NCI-H1694 treated with DMSO at 0.1 percent for 48 hours (cell line): Measurements from ENCODE around the gene ME3.

Experiments
- DNase-seq: peaks from one replicate; lab custom pipeline; 2025; lab: John Stamatoyannopoulos, UW

Gene ME3

GRCh38 chr11:86692746-86693145 is 20.3 kb upstream of the ME3 start:
- DNase-seq, result no peak

- DNase-seq, result no peak
These were observed 19.9 kb upstream of the ME3 start for GRCh38 chr11:86692317-86692716.

GRCh38 chr11:86688398-86689179 is 16.2 kb upstream of the ME3 start:
- no peak for DNase-seq

GRCh38 chr11:86687185-86687778 is 14.9 kb upstream of the ME3 start:
- DNase-seq, result no peak

- DNase-seq, result no peak
These were observed 14.1 kb upstream of the ME3 start for GRCh38 chr11:86686531-86686930.

- DNase-seq, result no peak
These were observed 9.0 kb upstream of the ME3 start for GRCh38 chr11:86681483-86681756.

- no peak for DNase-seq
These were observed 8.5 kb upstream of the ME3 start for GRCh38 chr11:86680716-86681482.

GRCh38 chr11:86678823-86679222 is 6.4 kb upstream of the ME3 start:
- DNase-seq, result no peak

GRCh38 chr11:86678296-86678695 is 5.9 kb upstream of the ME3 start:
- DNase-seq, result no peak

- no peak for DNase-seq
These were observed 4.2 kb upstream of the ME3 start for GRCh38 chr11:86676533-86677154.

GRCh38 chr11:86676010-86676409 is 3.6 kb upstream of the ME3 start:
- no peak for DNase-seq

- DNase-seq, result no peak
These were observed 2.6 kb upstream of the ME3 start for GRCh38 chr11:86675017-86675416.

- DNase-seq, result no peak
These were observed 1.7 kb upstream of the ME3 start for GRCh38 chr11:86673872-86674750.

- no peak for DNase-seq
These were observed 833 bp upstream of the ME3 start for GRCh38 chr11:86673055-86673843.

- DNase-seq, result peak; percentile 24
These were observed 847 bp downstream of the ME3 start for GRCh38 chr11:86671531-86672006.

- no peak for DNase-seq
These were observed 1.5 kb downstream of the ME3 start for GRCh38 chr11:86670911-86671310.

GRCh38 chr11:86670181-86670580 is 2.2 kb downstream of the ME3 start:
- no peak for DNase-seq

- no peak for DNase-seq
These were observed 3.0 kb downstream of the ME3 start for GRCh38 chr11:86669424-86669823.

- no peak for DNase-seq
These were observed 3.5 kb downstream of the ME3 start for GRCh38 chr11:86668929-86669328.

- DNase-seq, result no peak
These were observed 6.2 kb downstream of the ME3 start for GRCh38 chr11:86666193-86666592.

- no peak for DNase-seq
These were observed 7.5 kb downstream of the ME3 start for GRCh38 chr11:86664930-86665329.
